ENCODE measurements around the gene TMEM213. TPM values are rescaled to one million over a fixed set of nuclear protein-coding genes. Genes with fewer than 3 reads are reported as not detected.

TMEM213 gene
- total RNA-seq, 1 donor from 2014 or later: not detected

GRCh38 chr7:138872576-138872975 is 74.8 kb downstream of the TMEM213 start:
- peaks cover 18% of the 10 kb centered on the region for H3K36me3 Mint-ChIP-seq (ENCODE audit: low read depth, unreplicated experiment)
- no peak for TF ChIP-seq CTCF (IDR thresholded peaks at IDR 0.05; ENCODE audit: unreplicated experiment)
- H3K4me3 Mint-ChIP-seq (ENCODE audit: unreplicated experiment): no peak overlapping the region
- H3K27me3 Mint-ChIP-seq (ENCODE audit: unreplicated experiment): no peaks in the 10 kb centered on the region
- no peak overlapping the region for H3K27ac Mint-ChIP-seq (ENCODE audit: unreplicated experiment)
- DNase-seq (ENCODE audit: low spot score): no peak
- no peaks in the 10 kb centered on the region for H3K4me1 Mint-ChIP-seq (ENCODE audit: unreplicated experiment)
- no peaks in the 10 kb centered on the region for H3K9me3 Mint-ChIP-seq (ENCODE audit: unreplicated experiment)

- H3K4me1 Mint-ChIP-seq (ENCODE audit: unreplicated experiment): no peaks in the 10 kb centered on the region
- H3K27ac Mint-ChIP-seq (ENCODE audit: unreplicated experiment): no peak overlapping the region
- DNase-seq (ENCODE audit: low spot score): no peak
- peaks cover 18% of the 10 kb centered on the region for H3K36me3 Mint-ChIP-seq (ENCODE audit: low read depth, unreplicated experiment)
- no peak overlapping the region for H3K4me3 Mint-ChIP-seq (ENCODE audit: unreplicated experiment)
- no peak for TF ChIP-seq CTCF (IDR thresholded peaks at IDR 0.05; ENCODE audit: unreplicated experiment)
- H3K27me3 Mint-ChIP-seq (ENCODE audit: unreplicated experiment): no peaks in the 10 kb centered on the region
- no peaks in the 10 kb centered on the region for H3K9me3 Mint-ChIP-seq (ENCODE audit: unreplicated experiment)
These were observed 75.6 kb downstream of the TMEM213 start for GRCh38 chr7:138873220-138873892.

- no peak for TF ChIP-seq CTCF (IDR thresholded peaks at IDR 0.05; ENCODE audit: unreplicated experiment)
- no peak for DNase-seq (ENCODE audit: low spot score)
These were observed 78.0 kb downstream of the TMEM213 start for GRCh38 chr7:138875794-138876193.

GRCh38 chr7:138876326-138876725 is 78.5 kb downstream of the TMEM213 start:
- H3K27ac Mint-ChIP-seq (ENCODE audit: unreplicated experiment): no peak overlapping the region
- no peaks in the 10 kb centered on the region for H3K4me1 Mint-ChIP-seq (ENCODE audit: unreplicated experiment)
- H3K9me3 Mint-ChIP-seq (ENCODE audit: unreplicated experiment): no peaks in the 10 kb centered on the region
- no peak for DNase-seq (ENCODE audit: low spot score)
- H3K36me3 Mint-ChIP-seq (ENCODE audit: low read depth, unreplicated experiment): peaks cover 7% of the 10 kb centered on the region
- no peaks in the 10 kb centered on the region for H3K27me3 Mint-ChIP-seq (ENCODE audit: unreplicated experiment)
- TF ChIP-seq CTCF (IDR thresholded peaks at IDR 0.05; ENCODE audit: unreplicated experiment): no peak
- H3K4me3 Mint-ChIP-seq (ENCODE audit: unreplicated experiment): no peak overlapping the region

More at GRCh38 chr7:138875794-138876193, 78.0 kb downstream of the TMEM213 start:
- no peaks in the 10 kb centered on the region for H3K27me3 Mint-ChIP-seq (ENCODE audit: unreplicated experiment)
- H3K36me3 Mint-ChIP-seq (ENCODE audit: low read depth, unreplicated experiment): peaks cover 9% of the 10 kb centered on the region
- H3K27ac Mint-ChIP-seq (ENCODE audit: unreplicated experiment): no peak overlapping the region
- no peaks in the 10 kb centered on the region for H3K4me1 Mint-ChIP-seq (ENCODE audit: unreplicated experiment)
- no peak overlapping the region for H3K4me3 Mint-ChIP-seq (ENCODE audit: unreplicated experiment)
- no peaks in the 10 kb centered on the region for H3K9me3 Mint-ChIP-seq (ENCODE audit: unreplicated experiment)

GRCh38 chr7:138878051-138878450 is 80.3 kb downstream of the TMEM213 start:
- Mint-ChIP-seq H3K4me3 (ENCODE audit: unreplicated experiment) (no peak overlapping the region), H3K4me1 (ENCODE audit: unreplicated experiment) (no peaks in the 10 kb centered on the region), H3K36me3 (ENCODE audit: low read depth, unreplicated experiment) (peaks cover 7% of the 10 kb centered on the region), H3K27ac (ENCODE audit: unreplicated experiment) (no peak overlapping the region), H3K27me3 (ENCODE audit: unreplicated experiment) (no peaks in the 10 kb centered on the region), H3K9me3 (ENCODE audit: unreplicated experiment) (no peaks in the 10 kb centered on the region)
- TF ChIP-seq CTCF (IDR thresholded peaks at IDR 0.05; ENCODE audit: unreplicated experiment): no peak
- no peak for DNase-seq (ENCODE audit: low spot score)

Measured in endothelial cell (in vitro differentiated cells).